ENCODE results near the gene PHETA1.

- TF ChIP-seq CTCF (IDR thresholded peaks at IDR 0.05) = no peak
- no peak for TF ChIP-seq ZFX (IDR thresholded peaks at IDR 0.05; ENCODE audit: borderline replicate concordance)
Observed at GRCh38 chr12:111355201-111355925, 13.5 kb downstream of the PHETA1 start.
